OCI-LY7 (cell line): ENCODE data around the gene DCLK1. TPM values are rescaled to one million over a fixed set of nuclear protein-coding genes. Genes with fewer than 3 reads are reported as not detected.

Experiments
- BruUV-seq: library from RNA; stranded (reverse); fragments of 400-500 nt; replicated peaks from 2 replicates; lab custom pipeline; 2021; lab: Mats Ljungman, UMichigan
- CTCF ChIA-PET: fragments of 300-600 bp; sonication (Branson Sonifier 250); formaldehyde crosslinking; loops from one replicate; lab custom pipeline; 2022; ENCODE audit warnings: antibody characterized with exemption; ENCODE audit not compliant: unreplicated experiment; lab: Charles Lee
- POLR2A ChIA-PET: fragments of 300-600 bp; sonication (Branson Sonifier 250); formaldehyde crosslinking; loops from one replicate; lab custom pipeline; 2022; ENCODE audit warnings: antibody characterized with exemption; lab: Charles Lee
- DNase-seq: peaks from one replicate; pipeline ENCODE4 v3.0.0-alpha.2; 2015; ENCODE audit warnings: low spot score
- H2AFZ ChIP-seq: fragments of 200-600 bp; sonication (generic), shearing (Covaris generic); 2 replicates; pipeline ENCODE4 v1.6.1; 2014; ENCODE audit warnings: mild to moderate bottlenecking, antibody characterized with exemption, low read length, moderate library complexity
- H3K27ac ChIP-seq: fragments of 200-600 bp; sonication (generic); 2 replicates; pipeline ENCODE4 v1.5.1; 2014; ENCODE audit warnings: mixed run types, low read depth, mild to moderate bottlenecking, moderate library complexity, low read length, inconsistent platforms; ENCODE audit not compliant: poor library complexity, severe bottlenecking
- H3K36me3 ChIP-seq: fragments of 200-600 bp; sonication (generic); 2 replicates; pipeline ENCODE4 v1.6.1; 2014; ENCODE audit warnings: mild to moderate bottlenecking, antibody characterized with exemption, low read length, moderate library complexity, mixed read lengths; ENCODE audit not compliant: insufficient read depth
- H3K4me1 ChIP-seq: fragments of 200-600 bp; sonication (generic); 2 replicates; pipeline ENCODE4 v1.5.1; 2014; ENCODE audit warnings: mild to moderate bottlenecking, low read length; ENCODE audit not compliant: insufficient read depth, poor library complexity, severe bottlenecking
- H3K4me2 ChIP-seq: fragments of 200-600 bp; sonication (generic); 2 replicates; pipeline ENCODE4 v1.6.1; 2014; ENCODE audit warnings: mild to moderate bottlenecking, low read length
- H3K4me3 ChIP-seq: fragments of 200-600 bp; sonication (generic); 2 replicates; pipeline ENCODE4 v1.5.1; 2014; ENCODE audit warnings: mild to moderate bottlenecking, low read depth, low read length; ENCODE audit not compliant: poor library complexity, severe bottlenecking
- H3K79me2 ChIP-seq: fragments of 200-600 bp; sonication (generic); 2 replicates; pipeline ENCODE4 v1.6.1; 2016; ENCODE audit warnings: low read depth, mild to moderate bottlenecking, low read length, moderate library complexity, mixed read lengths; ENCODE audit not compliant: insufficient read depth
- H3K9me2 ChIP-seq: fragments of 200-600 bp; sonication (generic); 2 replicates; pipeline ENCODE4 v1.6.1; 2016; ENCODE audit warnings: mild to moderate bottlenecking, low read length, mixed read lengths; ENCODE audit not compliant: insufficient read depth
- H3K9me3 ChIP-seq: fragments of 200-600 bp; sonication (generic); 2 replicates; pipeline ENCODE4 v1.6.1; 2014; ENCODE audit warnings: mild to moderate bottlenecking, mixed run types, low read length, mixed read lengths
- H4K20me1 ChIP-seq: fragments of 200-600 bp; sonication (generic); 2 replicates; pipeline ENCODE4 v1.6.1; 2014; ENCODE audit warnings: mild to moderate bottlenecking, antibody characterized with exemption, low read length, moderate library complexity, mixed read lengths; ENCODE audit not compliant: insufficient read depth
- CTCF ChIP-seq: fragments of 200-600 bp; sonication (generic); conservative IDR thresholded peaks from 2 replicates; pipeline ENCODE4 v1.5.1; 2014; ENCODE audit warnings: mild to moderate bottlenecking, antibody characterized with exemption, low read length, moderate library complexity, mixed read lengths
- EZH2phosphoT487 ChIP-seq: fragments of 200-600 bp; sonication (generic); IDR thresholded peaks from 2 replicates; pipeline ENCODE4 v1.6.1; 2018; ENCODE audit warnings: low read depth, borderline replicate concordance, mild to moderate bottlenecking, mixed run types, antibody characterized with exemption, low read length, moderate library complexity, mixed read lengths
- intact Hi-C: fragments of 100-400 bp; cut with micrococcal nuclease; formaldehyde crosslinking; loops from one replicate; pipeline ENCODE4 v1.10.0; 2022; ENCODE audit not compliant: unreplicated experiment
- total RNA-seq, 2 experiments: library from RNA; depleted of rRNA in 1 of 2; stranded (reverse); fragments of >200 nt in 1 of 2; shearing (Covaris generic) in 1 of 2; gene quantifications; 2 replicates each; pipeline ENCODE4 v1.2.3, GENCODE V29; 2014 to 2022

The DCLK1 gene
- total RNA-seq, 2 experiments from 2014 or later = not detected

- POLR2A ChIA-PET = interaction anchor here (0.7 kb wide), 1 partner anchor 1407 kb away, joined by 3 read pairs; no protein-coding TSS in a partner anchor
- no peak for DNase-seq
- no peaks in the 10 kb centered on the region for H3K4me1 ChIP-seq
Observed at GRCh38 chr13:35859981-35860380, 271.2 kb downstream of the DCLK1 start.

DNA sequence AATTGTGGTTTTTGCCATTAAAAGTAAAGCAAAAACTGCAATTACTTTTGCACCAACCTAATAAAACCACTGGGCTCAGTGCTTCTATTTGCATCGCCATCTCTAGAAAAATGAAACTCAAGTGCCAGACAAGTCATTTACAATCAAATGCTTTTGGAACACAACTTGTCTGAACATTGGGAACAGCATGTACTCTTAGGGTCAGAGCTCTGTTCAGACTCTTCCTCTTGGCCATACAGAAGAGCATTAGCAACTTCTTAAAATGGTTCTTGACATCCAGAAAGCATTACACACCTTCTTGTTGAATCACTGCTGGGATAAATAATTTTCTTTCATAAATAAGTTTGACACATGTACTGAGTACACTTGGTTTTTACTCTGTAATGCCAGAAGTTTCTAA lies 272.5 kb downstream of the DCLK1 start:
- H3K9me2 ChIP-seq = no peaks in the 10 kb centered on the region
- TF ChIP-seq EZH2phosphoT487 = no peak
- no peak for TF ChIP-seq CTCF
- H3K79me2 ChIP-seq = no peaks in the 10 kb centered on the region
- H3K4me2 ChIP-seq = no peak overlapping the region
- H3K27ac ChIP-seq = no peak overlapping the region
- no peaks in the 10 kb centered on the region for H3K36me3 ChIP-seq
- no peaks in the 10 kb centered on the region for H4K20me1 ChIP-seq
- ChIA-PET POLR2A (no interaction called here), CTCF (no interaction called here)
- no peak for DNase-seq
- intact Hi-C loops = no loop called here
- H2AFZ ChIP-seq = no peak overlapping the region
- H3K4me3 ChIP-seq = no peak overlapping the region
- no peaks in the 10 kb centered on the region for H3K4me1 ChIP-seq
- no TSS peak for BruUV-seq
- no peaks in the 10 kb centered on the region for H3K9me3 ChIP-seq

More at GRCh38 chr13:35859981-35860380, 271.2 kb downstream of the DCLK1 start:
- Histone ChIP-seq H3K9me3 (no peaks in the 10 kb centered on the region), H4K20me1 (no peaks in the 10 kb centered on the region), H3K9me2 (no peaks in the 10 kb centered on the region), H3K27ac (no peak overlapping the region), H3K4me2 (no peak overlapping the region), H3K36me3 (no peaks in the 10 kb centered on the region), H3K4me3 (no peak overlapping the region), H3K79me2 (no peaks in the 10 kb centered on the region), H2AFZ (no peak overlapping the region)
- CTCF ChIA-PET = no interaction called here
- no TSS peak for BruUV-seq
- TF ChIP-seq EZH2phosphoT487 (no peak), CTCF (no peak)
- intact Hi-C loops = no loop called here

DNA sequence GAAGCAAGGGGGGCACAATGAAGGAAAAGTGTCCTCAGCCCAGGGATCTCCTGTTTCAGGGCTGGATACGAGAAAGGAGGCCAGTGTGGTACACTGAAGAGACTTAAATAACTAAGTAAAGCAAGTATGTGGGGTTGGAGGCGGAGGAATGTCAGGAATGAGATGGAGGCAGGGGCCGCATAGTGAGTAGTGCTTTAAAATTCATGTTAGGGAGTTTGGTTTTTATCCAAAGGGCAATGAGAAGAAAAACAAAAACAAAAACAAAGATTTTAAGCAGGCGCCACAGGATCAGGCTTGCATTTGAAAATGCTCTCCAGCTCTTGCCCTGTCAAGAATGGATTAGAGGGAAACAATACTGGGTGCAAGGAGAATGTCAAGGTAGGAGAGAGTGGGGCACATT lies 273.4 kb downstream of the DCLK1 start:
- H2AFZ ChIP-seq = no peak overlapping the region
- TF ChIP-seq EZH2phosphoT487 (no peak), CTCF (no peak)
- no peak for DNase-seq

More for the DNA sequence above, 273.4 kb downstream of the DCLK1 start:
- POLR2A ChIA-PET = no interaction called here
- Histone ChIP-seq H4K20me1 (no peaks in the 10 kb centered on the region), H3K4me3 (no peak overlapping the region), H3K4me1 (no peaks in the 10 kb centered on the region), H3K9me3 (no peaks in the 10 kb centered on the region), H3K36me3 (no peaks in the 10 kb centered on the region), H3K4me2 (no peak overlapping the region), H3K9me2 (no peaks in the 10 kb centered on the region), H3K27ac (no peak overlapping the region), H3K79me2 (no peaks in the 10 kb centered on the region)
- BruUV-seq = no TSS peak
- CTCF ChIA-PET = no interaction called here
- intact Hi-C loops = no loop called here
